HFF-Myc (cell line): ENCODE measurements around the gene TESK1.
A peak's percentile ranks its signal among the peaks of the same experiment; 100 is the strongest.

ENCODE experiments used
- DNase-seq: peaks from one replicate; pipeline ENCODE4 v3.0.0-alpha.2; 2011; ENCODE audit warnings: low read depth; ENCODE audit errors: extremely low read depth
- H3K4me3 ChIP-seq: replicated peaks from 2 replicates; pipeline ENCODE4 v1.5.1; 2011; ENCODE audit warnings: low read depth, mild to moderate bottlenecking, control low read depth, low read length
- CTCF ChIP-seq: IDR thresholded peaks from 2 replicates; pipeline ENCODE4 v1.5.1; 2012; ENCODE audit warnings: mild to moderate bottlenecking, low read depth, low read length, control low read depth; ENCODE audit errors: missing control alignments

TESK1 gene

GRCh38 chr9:35604578-35605350 is at the start of gene TESK1:
Gene TESK1 (plus strand): TSS chr9:35605262. CDS start chr9:35605620, 358 bp downstream.
- TF ChIP-seq CTCF = no peak
- H3K4me3 ChIP-seq = peak within 1 kb of the TSS; percentile 58
- DNase-seq = no peak

GRCh38 chr9:35555881-35556280 is 49.2 kb upstream of the TESK1 start:
- no peak for DNase-seq
- no peak for TF ChIP-seq CTCF
- H3K4me3 ChIP-seq = no peak overlapping the region

GRCh38 chr9:35556776-35557175 is 48.3 kb upstream of the TESK1 start:
- DNase-seq = no peak
- no peak overlapping the region for H3K4me3 ChIP-seq
- no peak for TF ChIP-seq CTCF

- DNase-seq = no peak
- TF ChIP-seq CTCF = no peak
- H3K4me3 ChIP-seq = no peak overlapping the region
Observed at GRCh38 chr9:35557320-35557719, 47.7 kb upstream of the TESK1 start.

- no peak for TF ChIP-seq CTCF
- no peak for DNase-seq
Observed at GRCh38 chr9:35558185-35558584, 46.9 kb upstream of the TESK1 start.

GRCh38 chr9:35559792-35560530 is 45.1 kb upstream of the TESK1 start:
- DNase-seq = no peak
- H3K4me3 ChIP-seq = no peak overlapping the region
- TF ChIP-seq CTCF = no peak

More at GRCh38 chr9:35558185-35558584, 46.9 kb upstream of the TESK1 start:
- no peak overlapping the region for H3K4me3 ChIP-seq
